SK-N-SH (cell line): ENCODE results near the gene EML3.

Experiments
- CTCF ChIP-seq: fragments of 200-600 bp; sonication (generic); IDR thresholded peaks from 2 replicates; pipeline ENCODE4 v1.6.1; 2017; ENCODE audit warnings: antibody characterized with exemption, mild to moderate bottlenecking, moderate library complexity
- EZH2phosphoT487 ChIP-seq: fragments of 200-600 bp; sonication (generic); IDR thresholded peaks from 2 replicates; pipeline ENCODE4 v1.6.1; 2017; ENCODE audit warnings: low read depth, mixed run types, mild to moderate bottlenecking, antibody characterized with exemption, moderate library complexity, borderline replicate concordance
- JUND ChIP-seq: IDR thresholded peaks from 2 replicates; pipeline ENCODE4 v1.4.0; 2012
- MAX ChIP-seq: IDR thresholded peaks from 2 replicates; pipeline ENCODE4 v1.4.0; 2012; ENCODE audit warnings: low read depth
- NFIC ChIP-seq: IDR thresholded peaks from 2 replicates; pipeline ENCODE4 v1.4.0; 2012; ENCODE audit warnings: borderline replicate concordance
- POLR2AphosphoS5 ChIP-seq: IDR thresholded peaks from 2 replicates; pipeline ENCODE4 v1.6.1; 2012; ENCODE audit warnings: low read depth, low read length
- REST ChIP-seq: IDR thresholded peaks from 2 replicates; pipeline ENCODE4 v1.6.1; 2012; ENCODE audit warnings: mild to moderate bottlenecking, low read depth, low read length, moderate library complexity
- SIN3A ChIP-seq: IDR thresholded peaks from 2 replicates; pipeline ENCODE4 v1.6.1; 2012; ENCODE audit warnings: low read depth, mild to moderate bottlenecking, low read length, moderate library complexity, borderline replicate concordance
- SMC3 ChIP-seq: IDR thresholded peaks from 2 replicates; pipeline ENCODE4 v1.6.1; 2012; ENCODE audit warnings: low read depth, low read length, improper control_type of control experiment
- TAF1 ChIP-seq: IDR thresholded peaks from 2 replicates; pipeline ENCODE4 v1.6.1; 2012; ENCODE audit warnings: low read depth, mild to moderate bottlenecking, low read length, moderate library complexity, borderline replicate concordance

GRCh38 chr11:62647609-62648005, 35.0 kb upstream of the EML3 start:
- TF ChIP-seq CTCF (no peak), JUND (no peak), EZH2phosphoT487 (no peak), NFIC (no peak), POLR2AphosphoS5 (no peak), MAX (no peak), REST (no peak), SMC3 (no peak), SIN3A (no peak), TAF1 (no peak)
